Nephron (organoid): ENCODE data around the gene SF1.
A peak's percentile ranks its signal among the peaks of the same experiment; 100 is the strongest.

ENCODE experiments used
- H3K27ac Mint-ChIP-seq, 3 experiments: 2 replicates each; pipeline ENCODE4 v1.8.0; 2020; ENCODE audit warnings: mixed read lengths in 3 of 3, mild to moderate bottlenecking in 2 of 3, moderate library complexity in 1 of 3
- H3K27me3 Mint-ChIP-seq: 2 replicates; pipeline ENCODE4 v1.8.0; 2021; ENCODE audit warnings: low read depth, mild to moderate bottlenecking, moderate library complexity, mixed read lengths
- H3K36me3 Mint-ChIP-seq: 2 replicates; pipeline ENCODE4 v1.8.0; 2020; ENCODE audit warnings: low read depth, mixed read lengths
- H3K4me1 Mint-ChIP-seq: 2 replicates; pipeline ENCODE4 v1.8.0; 2020; ENCODE audit warnings: mixed read lengths
- H3K4me3 Mint-ChIP-seq, 3 experiments: 2 replicates each; pipeline ENCODE4 v1.8.0; 2020; ENCODE audit warnings: mild to moderate bottlenecking in 3 of 3, mixed read lengths in 3 of 3, moderate library complexity in 2 of 3
- H3K9me3 Mint-ChIP-seq: 2 replicates; pipeline ENCODE4 v1.8.0; 2020; ENCODE audit warnings: mixed read lengths
- CTCF ChIP-seq, 3 experiments: fragments of 200-600 bp; sonication (generic); IDR thresholded peaks; one replicate each; pipeline ENCODE4 v1.5.0; 2021; ENCODE audit warnings: antibody characterized with exemption in 3 of 3; ENCODE audit not compliant: unreplicated experiment in 3 of 3

SF1 gene

GRCh38 chr11:64802370-64803157 is 24.2 kb upstream of the SF1 start:
- Mint-ChIP-seq H3K4me1 (peaks cover 15% of the 10 kb centered on the region), H3K27ac (no peak overlapping the region), H3K4me3 (peak overlapping the region; percentile 74 to 80 (median 80)), H3K27me3 (no peaks in the 10 kb centered on the region), H3K9me3 (no peaks in the 10 kb centered on the region), H3K36me3 (peaks cover 23% of the 10 kb centered on the region)
- no peak for TF ChIP-seq CTCF (IDR thresholded peaks at IDR 0.05; ENCODE audit: unreplicated experiment in 3 of 3)

- Mint-ChIP-seq H3K9me3 (no peaks in the 10 kb centered on the region), H3K4me3 (peak overlapping the region; percentile 74 to 80 (median 80)), H3K36me3 (peaks cover 20% of the 10 kb centered on the region), H3K4me1 (peaks cover 15% of the 10 kb centered on the region), H3K27ac (peak overlapping the region in 1 of 3 experiments; percentile 48), H3K27me3 (no peaks in the 10 kb centered on the region)
- TF ChIP-seq CTCF (IDR thresholded peaks at IDR 0.05; ENCODE audit: unreplicated experiment in 3 of 3): no peak
Observed at GRCh38 chr11:64801561-64802369, 23.4 kb upstream of the SF1 start.

GRCh38 chr11:64801158-64801464 is 22.8 kb upstream of the SF1 start:
- Mint-ChIP-seq H3K9me3 (no peaks in the 10 kb centered on the region), H3K27ac (no peak overlapping the region), H3K27me3 (no peaks in the 10 kb centered on the region), H3K4me1 (peaks cover 15% of the 10 kb centered on the region), H3K4me3 (peak overlapping the region; percentile 62 to 80 (median 74)), H3K36me3 (peaks cover 16% of the 10 kb centered on the region)
- no peak for TF ChIP-seq CTCF (IDR thresholded peaks at IDR 0.05; ENCODE audit: unreplicated experiment in 3 of 3)

- TF ChIP-seq CTCF (IDR thresholded peaks at IDR 0.05; ENCODE audit: unreplicated experiment in 3 of 3): no peak
- no peaks in the 10 kb centered on the region for H3K9me3 Mint-ChIP-seq
- peaks cover 16% of the 10 kb centered on the region for H3K36me3 Mint-ChIP-seq
- H3K27ac Mint-ChIP-seq: no peak overlapping the region
- H3K27me3 Mint-ChIP-seq: no peaks in the 10 kb centered on the region
- H3K4me3 Mint-ChIP-seq: peak overlapping the region in 2 of 3 experiments; percentile 39 to 74
- H3K4me1 Mint-ChIP-seq: peaks cover 15% of the 10 kb centered on the region
Observed at GRCh38 chr11:64800303-64801157, 22.2 kb upstream of the SF1 start.

- peaks cover 15% of the 10 kb centered on the region for H3K4me1 Mint-ChIP-seq
- H3K27me3 Mint-ChIP-seq: no peaks in the 10 kb centered on the region
- H3K4me3 Mint-ChIP-seq: peak overlapping the region; percentile 34 to 76 (median 69)
- no peaks in the 10 kb centered on the region for H3K9me3 Mint-ChIP-seq
- H3K27ac Mint-ChIP-seq: peak overlapping the region; percentile 77 to 89 (median 79)
- no peak for TF ChIP-seq CTCF (IDR thresholded peaks at IDR 0.05; ENCODE audit: unreplicated experiment in 3 of 3)
- peaks cover 14% of the 10 kb centered on the region for H3K36me3 Mint-ChIP-seq
Observed at GRCh38 chr11:64799623-64800302, 21.4 kb upstream of the SF1 start.
